BE2C (cell line): ENCODE data around the gene CCDC93.

ENCODE experiments used
- DNase-seq: peaks from one replicate; pipeline ENCODE4 v3.0.0-alpha.2; 2020
- H3K27me3 ChIP-seq: fragments of 250-450 bp; sonication (Bioruptor Pico); 2 replicates; pipeline ENCODE4 v1.5.1; 2020; ENCODE audit warnings: mild to moderate bottlenecking
- H3K36me3 ChIP-seq: fragments of 250-450 bp; sonication (Bioruptor Pico); 2 replicates; pipeline ENCODE4 v1.5.1; 2020; ENCODE audit warnings: mild to moderate bottlenecking
- H3K4me1 ChIP-seq: fragments of 250-450 bp; sonication (Bioruptor Pico); 2 replicates; pipeline ENCODE4 v1.5.1; 2020
- H3K4me3 ChIP-seq: 2 replicates; pipeline ENCODE4 v1.5.1; 2011; ENCODE audit warnings: low read depth, low read length
- H3K9me3 ChIP-seq: fragments of 250-450 bp; sonication (Bioruptor Pico); 2 replicates; pipeline ENCODE4 v1.5.1; 2020
- TF ChIP-seq, protein P1 (sequence below): IDR thresholded peaks from 2 replicates; pipeline ENCODE4 v1.5.1; 2012; ENCODE audit warnings: mild to moderate bottlenecking, low read depth, low read length

CCDC93 gene

DNA sequence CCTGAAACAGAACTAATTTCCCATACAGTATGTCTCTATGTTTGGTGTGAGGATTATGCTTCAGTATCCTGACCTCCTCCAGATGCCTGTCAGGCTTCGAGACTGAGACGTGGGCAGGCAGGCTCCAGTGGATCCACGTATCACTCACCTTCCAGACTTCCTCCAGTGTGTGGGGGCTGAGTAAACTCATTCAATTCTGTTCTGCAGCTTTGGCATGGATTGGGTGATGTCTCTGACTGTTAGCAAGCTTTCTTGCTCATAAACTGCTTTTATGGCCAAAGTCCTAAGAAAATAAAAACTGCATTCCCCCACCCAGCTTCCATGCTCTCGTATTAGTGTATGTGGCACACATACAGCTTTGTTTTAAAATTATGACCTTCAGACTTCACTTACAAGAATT lies 53.6 kb downstream of the CCDC93 start:
- H3K27me3 ChIP-seq, result no peaks in the 10 kb centered on the region
- no peaks in the 10 kb centered on the region for H3K9me3 ChIP-seq

DNA sequence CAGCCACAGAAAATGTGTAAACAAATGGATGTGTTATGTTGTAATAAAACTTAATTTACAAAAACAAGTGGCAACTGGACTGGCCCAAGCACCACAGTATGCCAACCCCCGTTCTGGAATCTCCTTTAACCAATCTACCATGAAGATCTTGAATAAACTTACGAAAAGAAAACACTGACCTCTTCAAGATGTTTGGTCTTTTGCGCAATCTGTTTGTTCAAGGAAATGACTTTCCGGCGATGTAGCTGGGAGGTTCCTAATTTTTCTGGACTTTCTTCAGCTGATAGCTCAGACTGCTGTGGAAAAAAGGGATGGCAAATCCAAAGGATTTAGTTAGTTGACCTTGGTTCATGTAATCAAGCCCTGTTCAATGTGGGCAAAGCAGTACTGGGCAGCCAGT lies 55.7 kb downstream of the CCDC93 start:
- no peaks in the 10 kb centered on the region for H3K27me3 ChIP-seq
- H3K4me1 ChIP-seq, result no peaks in the 10 kb centered on the region
- no peaks in the 10 kb centered on the region for H3K36me3 ChIP-seq
- no peak for DNase-seq
- H3K9me3 ChIP-seq, result no peaks in the 10 kb centered on the region
- TF ChIP-seq, protein P1, sequence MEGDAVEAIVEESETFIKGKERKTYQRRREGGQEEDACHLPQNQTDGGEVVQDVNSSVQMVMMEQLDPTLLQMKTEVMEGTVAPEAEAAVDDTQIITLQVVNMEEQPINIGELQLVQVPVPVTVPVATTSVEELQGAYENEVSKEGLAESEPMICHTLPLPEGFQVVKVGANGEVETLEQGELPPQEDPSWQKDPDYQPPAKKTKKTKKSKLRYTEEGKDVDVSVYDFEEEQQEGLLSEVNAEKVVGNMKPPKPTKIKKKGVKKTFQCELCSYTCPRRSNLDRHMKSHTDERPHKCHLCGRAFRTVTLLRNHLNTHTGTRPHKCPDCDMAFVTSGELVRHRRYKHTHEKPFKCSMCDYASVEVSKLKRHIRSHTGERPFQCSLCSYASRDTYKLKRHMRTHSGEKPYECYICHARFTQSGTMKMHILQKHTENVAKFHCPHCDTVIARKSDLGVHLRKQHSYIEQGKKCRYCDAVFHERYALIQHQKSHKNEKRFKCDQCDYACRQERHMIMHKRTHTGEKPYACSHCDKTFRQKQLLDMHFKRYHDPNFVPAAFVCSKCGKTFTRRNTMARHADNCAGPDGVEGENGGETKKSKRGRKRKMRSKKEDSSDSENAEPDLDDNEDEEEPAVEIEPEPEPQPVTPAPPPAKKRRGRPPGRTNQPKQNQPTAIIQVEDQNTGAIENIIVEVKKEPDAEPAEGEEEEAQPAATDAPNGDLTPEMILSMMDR, result no peak
- no peak overlapping the region for H3K4me3 ChIP-seq

More for the DNA sequence above, 53.6 kb downstream of the CCDC93 start:
- Histone ChIP-seq H3K4me1 (no peaks in the 10 kb centered on the region), H3K4me3 (no peak overlapping the region), H3K36me3 (no peaks in the 10 kb centered on the region)
- no peak for DNase-seq
- TF ChIP-seq, protein P1, result no peak

DNA sequence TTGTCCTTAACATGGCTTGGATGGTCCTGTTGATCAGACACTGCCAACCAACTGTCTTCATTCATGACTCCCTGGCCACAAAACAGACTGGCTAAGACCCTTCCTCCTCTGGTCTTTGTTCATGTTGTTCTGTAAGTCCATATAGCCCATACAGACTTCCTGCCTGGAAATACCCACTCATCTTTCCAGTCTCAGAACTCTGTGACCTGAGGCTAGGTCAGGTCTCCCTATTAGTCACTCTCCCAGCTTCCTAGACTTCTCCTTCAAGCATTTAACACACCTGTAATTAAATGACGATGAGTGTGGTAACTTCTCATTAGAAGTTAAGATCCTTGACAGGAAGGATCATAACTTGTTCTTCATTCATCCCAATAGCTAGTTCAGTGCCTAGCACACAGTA lies 56.3 kb downstream of the CCDC93 start:
- Histone ChIP-seq H3K36me3 (no peaks in the 10 kb centered on the region), H3K4me1 (no peaks in the 10 kb centered on the region), H3K4me3 (no peak overlapping the region), H3K27me3 (no peaks in the 10 kb centered on the region), H3K9me3 (no peaks in the 10 kb centered on the region)
- TF ChIP-seq, protein P1, result no peak
- DNase-seq, result no peak

DNA sequence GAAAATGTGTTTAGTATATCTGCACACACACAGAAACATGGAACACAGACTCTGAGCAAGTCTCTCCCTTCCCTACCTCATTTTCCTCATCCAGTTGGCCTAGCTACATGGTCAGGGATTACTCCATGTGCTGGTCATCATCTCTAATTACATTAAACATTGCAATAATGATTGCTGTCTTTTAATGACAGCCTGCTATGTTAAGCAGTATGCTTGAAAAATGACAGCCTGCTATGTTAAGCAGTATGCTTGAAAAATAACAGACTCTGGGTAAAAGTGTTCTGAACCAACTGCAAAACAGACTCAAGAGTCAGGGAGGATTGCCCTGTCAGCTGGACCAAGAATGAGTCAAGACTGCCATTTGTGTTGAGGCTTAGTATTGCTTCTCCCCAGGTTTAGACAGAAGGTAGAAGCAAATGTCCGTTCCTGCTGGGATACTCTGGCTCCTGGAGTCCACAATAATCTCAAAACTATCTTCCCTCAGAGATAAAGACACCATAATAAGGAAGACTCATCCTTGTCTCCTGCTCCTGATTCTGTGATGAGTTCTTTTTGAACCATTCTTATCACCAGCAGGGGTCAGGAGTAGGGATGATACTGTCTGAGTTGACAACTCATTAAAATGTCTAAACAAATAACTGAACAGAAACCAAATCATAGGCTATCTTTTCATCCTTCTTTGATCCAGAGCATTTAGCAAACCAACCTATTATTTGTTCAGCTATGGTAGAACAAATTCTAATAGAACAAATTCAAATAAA lies 57.7 kb downstream of the CCDC93 start:
- no peak for DNase-seq
- Histone ChIP-seq H3K36me3 (no peaks in the 10 kb centered on the region), H3K4me1 (no peaks in the 10 kb centered on the region), H3K9me3 (no peaks in the 10 kb centered on the region), H3K4me3 (no peak overlapping the region), H3K27me3 (no peaks in the 10 kb centered on the region)
- TF ChIP-seq, protein P1, result peak; percentile 24; the same call in 1 of the 2 replicates

DNA sequence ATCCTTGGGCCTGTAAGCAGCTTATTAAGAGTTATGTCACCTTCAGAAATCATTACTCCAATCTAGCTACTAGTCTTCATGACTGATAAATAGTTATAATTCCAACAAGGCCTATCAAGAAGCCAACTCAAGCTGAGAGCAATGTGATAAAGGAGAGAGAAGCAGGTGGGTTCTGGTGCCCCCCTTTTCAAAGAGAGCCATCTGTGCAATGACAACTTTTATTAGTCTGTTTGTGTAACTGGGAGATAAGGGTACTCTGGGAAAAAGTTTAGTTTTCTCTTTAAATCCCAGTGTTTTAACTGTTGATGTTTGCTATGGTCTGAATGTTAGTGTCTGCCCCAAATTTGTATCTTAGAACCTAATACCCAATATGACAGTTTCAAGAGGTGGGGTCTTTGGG lies 60.6 kb downstream of the CCDC93 start:
- no peaks in the 10 kb centered on the region for H3K36me3 ChIP-seq
- H3K27me3 ChIP-seq, result no peaks in the 10 kb centered on the region
- DNase-seq, result no peak

DNA sequence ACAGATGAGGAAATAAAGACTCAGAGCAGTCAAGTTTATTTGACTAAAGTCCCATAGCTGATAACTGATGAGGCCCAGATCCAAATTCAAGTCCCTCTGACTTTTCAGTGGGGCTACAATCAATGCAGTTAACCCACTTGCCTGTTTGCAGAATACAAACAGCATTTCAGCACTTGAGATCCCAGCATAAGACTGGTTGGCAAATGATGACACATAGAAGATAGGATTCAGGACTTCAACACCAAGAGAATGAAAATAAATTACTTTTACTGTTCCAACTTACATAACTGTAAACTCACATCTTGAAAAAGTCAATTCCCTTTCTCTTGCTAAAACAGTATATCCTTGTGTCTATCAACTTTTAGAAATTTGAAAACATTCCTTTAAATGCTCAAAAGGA lies 61.2 kb downstream of the CCDC93 start:
- TF ChIP-seq, protein P1, result no peak
- H3K9me3 ChIP-seq, result no peaks in the 10 kb centered on the region
- no peak for DNase-seq
- no peak overlapping the region for H3K4me3 ChIP-seq
- H3K36me3 ChIP-seq, result no peaks in the 10 kb centered on the region
- no peaks in the 10 kb centered on the region for H3K4me1 ChIP-seq
- H3K27me3 ChIP-seq, result no peaks in the 10 kb centered on the region

More for the DNA sequence above, 60.6 kb downstream of the CCDC93 start:
- no peaks in the 10 kb centered on the region for H3K9me3 ChIP-seq
- TF ChIP-seq, protein P1, result no peak
- no peak overlapping the region for H3K4me3 ChIP-seq
- H3K4me1 ChIP-seq, result no peaks in the 10 kb centered on the region
